Lower lobe of right lung (tissue), 2 donors: Measurements from ENCODE around the gene MGA. TPM values are rescaled to one million over a fixed set of nuclear protein-coding genes. Genes with fewer than 3 reads are reported as not detected.
A peak's percentile ranks its signal among the peaks of the same experiment; 100 is the strongest.

ENCODE experiments used
- ATAC-seq, 2 donors: fragments of 200-7000 bp; cut with Tn5 transposase; one replicate each; pipeline ENCODE4 v1.9.1; 2020 to 2022; ENCODE audit warnings: mild to moderate bottlenecking in 2 of 2, moderate library complexity in 2 of 2
- DNase-seq: peaks from one replicate; pipeline ENCODE4 v3.0.0-alpha.2; 2020
- H3K27ac ChIP-seq: fragments of 200-600 bp; one replicate; pipeline ENCODE4 v1.8.0; 2022
- H3K27me3 ChIP-seq: fragments of 200-600 bp; one replicate; pipeline ENCODE4 v1.8.0; 2022; ENCODE audit warnings: low read depth
- H3K36me3 ChIP-seq: fragments of 200-600 bp; one replicate; pipeline ENCODE4 v1.8.0; 2022; ENCODE audit warnings: mild to moderate bottlenecking
- H3K4me1 ChIP-seq: fragments of 200-600 bp; one replicate; pipeline ENCODE4 v1.8.0; 2022
- H3K4me3 ChIP-seq: fragments of 200-600 bp; one replicate; pipeline ENCODE4 v1.8.0; 2022; ENCODE audit warnings: mild to moderate bottlenecking
- H3K9me3 ChIP-seq: fragments of 200-600 bp; one replicate; pipeline ENCODE4 v1.8.0; 2022
- CTCF ChIP-seq: fragments of 200-600 bp; IDR thresholded peaks from one replicate; pipeline ENCODE4 v1.8.0; 2022; ENCODE audit warnings: antibody characterized with exemption, mild to moderate bottlenecking
- intact Hi-C: fragments of 100-400 bp; cut with DNase I; formaldehyde crosslinking; loops from one replicate; pipeline ENCODE4 v1.11.0; 2022
- total RNA-seq: library from RNA; stranded (reverse); fragmentation: NEBNext Ultra II Directional; extraction: Animal tissue kit (Norgen Biotek cat#: 25700); gene quantifications from one replicate; pipeline ENCODE4 v1.2.1, GENCODE V29; 2021
- donor health status: DM: no; HTN: yes; CAD: no; lungs with severe emphysema.

Gene MGA
- total RNA-seq, 1 donor from 2014 or later = 38.7 TPM

- H3K27ac ChIP-seq = no peak overlapping the region
- no peak for ATAC-seq
These were observed 145.5 kb downstream of the MGA start for GRCh38 chr15:41805711-41806110.

DNA sequence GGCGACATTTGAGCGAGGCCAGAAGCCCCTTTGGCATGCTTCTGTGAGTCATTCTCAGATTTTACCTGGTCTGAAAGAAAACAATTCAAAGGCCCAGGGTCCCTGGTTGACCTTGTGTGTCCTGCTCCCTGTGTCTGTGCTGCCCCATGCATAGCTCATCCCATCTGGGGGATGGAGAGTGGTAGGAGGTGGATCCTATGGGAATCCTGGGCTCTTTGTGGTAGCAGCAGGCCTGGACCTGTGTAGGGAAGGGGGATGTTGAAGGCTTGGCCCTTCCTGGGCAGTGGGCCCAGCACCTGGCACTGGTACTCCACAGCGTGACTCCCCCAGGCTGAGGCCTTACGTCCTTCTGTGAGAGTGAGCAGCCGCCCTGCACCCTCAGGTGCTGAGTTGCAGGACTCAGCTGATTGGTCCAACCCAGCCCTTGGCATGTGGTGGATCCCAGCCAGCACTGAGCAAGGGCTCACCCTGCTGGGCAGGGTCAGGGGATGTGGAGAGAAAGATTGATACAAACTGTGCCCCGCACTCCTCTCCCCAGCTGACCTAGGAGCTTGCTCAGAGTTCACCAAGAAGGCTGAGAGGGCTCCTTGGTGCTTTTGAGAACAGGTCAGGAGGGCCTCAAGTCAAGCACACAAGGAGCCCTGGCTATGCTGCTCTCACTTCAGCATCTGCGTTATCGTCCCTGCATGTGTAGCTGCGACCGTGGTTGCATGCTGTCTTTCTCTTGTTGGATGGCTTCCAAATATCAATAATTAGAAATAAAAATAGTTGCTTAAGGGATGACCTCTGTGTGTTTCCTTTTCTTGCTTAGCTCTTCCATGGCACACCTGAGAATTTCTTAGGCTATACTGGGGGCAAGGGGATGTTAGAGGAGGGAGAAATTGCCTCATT is 146.3 kb downstream of the MGA start:
- Histone ChIP-seq H3K36me3 (peaks cover 5% of the 10 kb centered on the region), H3K27me3 (no peaks in the 10 kb centered on the region), H3K4me3 (no peak overlapping the region), H3K4me1 (no peaks in the 10 kb centered on the region), H3K27ac (no peak overlapping the region), H3K9me3 (no peaks in the 10 kb centered on the region)
- intact Hi-C loops = no loop called here
- DNase-seq (no peak), ATAC-seq (peak; percentile 69 to 76)
- no peak for TF ChIP-seq CTCF

More at GRCh38 chr15:41805711-41806110, 145.5 kb downstream of the MGA start:
- no peak for TF ChIP-seq CTCF
- H3K36me3 ChIP-seq = peaks cover 7% of the 10 kb centered on the region
- DNase-seq = no peak
- no peak overlapping the region for H3K4me3 ChIP-seq
- intact Hi-C loops = no loop called here
- no peaks in the 10 kb centered on the region for H3K9me3 ChIP-seq
- H3K27me3 ChIP-seq = no peaks in the 10 kb centered on the region
- no peaks in the 10 kb centered on the region for H3K4me1 ChIP-seq

DNA sequence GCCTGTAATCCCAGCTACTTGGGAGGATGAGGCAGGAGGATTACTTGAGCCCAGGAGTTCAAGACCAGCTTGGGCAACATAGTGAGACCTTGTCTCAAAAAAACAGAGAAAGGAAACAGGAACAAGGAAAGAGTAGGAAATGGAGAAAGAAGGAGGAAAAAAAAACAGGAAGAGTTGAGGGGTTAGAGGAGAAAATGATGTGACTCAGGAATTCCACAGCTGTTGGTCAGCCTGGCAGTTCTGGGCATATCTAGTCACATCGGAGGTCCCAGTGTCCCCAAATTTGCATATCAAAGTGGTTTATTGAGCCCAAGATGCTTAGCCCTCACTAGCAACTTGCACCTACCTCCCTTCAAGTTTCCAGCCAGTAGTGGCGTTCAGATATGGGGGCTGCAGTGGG is 148.9 kb downstream of the MGA start:
- Histone ChIP-seq H3K27ac (no peak overlapping the region), H3K4me1 (no peaks in the 10 kb centered on the region), H3K27me3 (no peaks in the 10 kb centered on the region), H3K36me3 (peaks cover 16% of the 10 kb centered on the region), H3K4me3 (no peak overlapping the region), H3K9me3 (no peaks in the 10 kb centered on the region)
- DNase-seq (no peak), ATAC-seq (no peak)
- intact Hi-C loops = no loop called here
- no peak for TF ChIP-seq CTCF

DNA sequence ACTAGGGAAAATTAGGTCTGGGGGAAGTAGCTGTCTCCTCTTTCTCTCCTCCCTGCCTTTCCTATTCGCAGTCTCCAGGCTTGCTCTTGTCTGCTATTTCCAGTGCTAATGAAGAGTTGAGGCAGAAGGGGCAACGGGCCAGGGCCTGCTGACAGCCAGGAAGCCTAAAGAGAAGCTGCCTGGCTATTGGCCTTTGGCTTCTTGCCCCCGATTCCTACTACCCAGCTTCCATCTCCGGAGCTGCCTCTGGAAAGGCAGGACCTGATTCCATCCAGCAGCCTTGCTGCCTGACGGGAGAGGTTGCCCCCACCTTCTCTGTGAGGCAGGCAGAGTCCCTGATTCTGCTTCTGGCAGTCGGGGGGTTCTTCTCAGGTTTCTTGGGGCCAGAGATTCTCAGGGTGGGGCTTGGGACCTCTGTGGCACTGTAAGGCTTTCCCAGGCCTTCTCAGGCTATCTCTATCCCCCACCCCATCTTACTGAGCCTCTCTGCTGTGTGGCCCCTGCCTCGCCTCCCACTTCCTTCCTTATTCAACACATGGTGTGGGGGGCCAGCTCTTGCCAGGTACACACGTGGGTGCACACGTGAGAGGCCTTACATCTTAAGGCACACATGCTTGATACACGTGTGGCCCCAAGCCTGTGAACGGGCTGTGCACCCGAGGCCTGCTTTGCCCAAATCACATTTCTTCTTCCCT is 149.5 kb downstream of the MGA start:
- ATAC-seq (no peak), DNase-seq (no peak)
- Histone ChIP-seq H3K36me3 (peaks cover 22% of the 10 kb centered on the region), H3K9me3 (no peaks in the 10 kb centered on the region), H3K27me3 (no peaks in the 10 kb centered on the region), H3K4me3 (no peak overlapping the region), H3K4me1 (no peaks in the 10 kb centered on the region), H3K27ac (no peak overlapping the region)
- no peak for TF ChIP-seq CTCF
- intact Hi-C loops = loop anchor here (5.0 kb wide), 1 partner anchor 37 kb away; the partner anchor contains the start of gene MAPKBP1

DNA sequence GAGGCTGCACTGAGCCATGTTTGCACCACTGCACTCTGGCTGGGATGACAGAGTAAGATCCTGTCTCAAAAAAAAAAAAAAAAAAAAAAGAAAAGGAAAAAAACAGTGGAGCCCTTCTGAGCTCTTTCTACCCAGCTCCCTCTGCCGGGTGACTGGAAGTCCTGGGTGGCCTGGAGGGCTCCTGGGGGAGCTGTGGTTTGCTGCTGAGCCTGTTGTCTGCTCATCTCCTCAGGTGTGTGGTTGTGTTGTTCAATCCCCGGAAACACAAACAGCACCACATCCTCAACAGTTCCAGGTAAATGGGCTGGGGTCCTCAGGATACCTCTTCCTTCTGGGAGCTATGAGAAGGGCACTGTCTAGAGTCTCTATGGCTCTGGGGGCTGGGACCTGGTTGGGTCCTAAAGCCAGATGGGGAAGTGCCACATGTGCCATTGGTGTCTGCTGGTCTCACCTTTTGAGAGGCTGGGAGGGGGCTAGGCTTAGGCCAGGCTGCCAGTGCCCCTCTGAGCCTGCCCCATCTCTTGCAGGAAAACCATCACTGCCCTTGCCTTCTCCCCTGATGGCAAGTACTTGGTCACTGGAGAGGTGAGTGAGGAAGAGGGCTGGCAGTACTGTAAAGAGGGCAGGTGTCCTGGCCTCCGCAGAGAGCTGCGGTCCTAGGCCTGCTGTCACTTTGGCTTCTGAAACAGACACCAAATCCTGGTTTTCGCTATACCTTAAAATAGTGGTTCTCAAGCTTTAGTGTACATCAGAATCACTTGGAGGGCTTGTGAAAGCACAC is 150.6 kb downstream of the MGA start:
- no peak for TF ChIP-seq CTCF
- Histone ChIP-seq H3K36me3 (peaks cover 33% of the 10 kb centered on the region), H3K27ac (no peak overlapping the region), H3K4me1 (no peaks in the 10 kb centered on the region), H3K4me3 (no peak overlapping the region), H3K27me3 (no peaks in the 10 kb centered on the region), H3K9me3 (no peaks in the 10 kb centered on the region)
- peak in 1 of 2 donors; percentile 5 for ATAC-seq
- intact Hi-C loops = loop anchor here (5.0 kb wide), 1 partner anchor 39 kb away; the partner anchor contains the start of gene MAPKBP1
- DNase-seq = no peak
